WTC11 (cell line): ENCODE measurements around the gene RACK1. TPM values are rescaled to one million over a fixed set of nuclear protein-coding genes. Genes with fewer than 3 reads are reported as not detected.
A peak's percentile ranks its signal among the peaks of the same experiment; 100 is the strongest.

ENCODE experiments used
- ATAC-seq: fragments of 200-7000 bp; cut with Tn5 transposase; 2 replicates; pipeline ENCODE4 v1.10.0; 2021; ENCODE audit warnings: mild to moderate bottlenecking, moderate library complexity
- CTCF ChIA-PET: fragments of 300-600 bp; sonication (Branson Sonifier 250); formaldehyde crosslinking; loops from one replicate; lab custom pipeline; 2021; ENCODE audit warnings: antibody characterized with exemption; lab: Charles Lee
- POLR2A ChIA-PET: fragments of 350-600 bp; sonication (Branson Sonifier 250); formaldehyde crosslinking; loops from one replicate; lab custom pipeline; 2021; ENCODE audit warnings: antibody characterized with exemption; lab: Charles Lee
- DNase-seq: peaks from one replicate; pipeline ENCODE4 v3.0.0; 2021; ENCODE audit warnings: low spot score
- H3K27ac Mint-ChIP-seq: 2 replicates; pipeline ENCODE4 v1.8.0; 2021; ENCODE audit warnings: mixed read lengths
- H3K27me3 Mint-ChIP-seq: 2 replicates; pipeline ENCODE4 v1.8.0; 2021; ENCODE audit warnings: low read depth, mild to moderate bottlenecking, moderate library complexity, mixed read lengths
- H3K36me3 Mint-ChIP-seq: 2 replicates; pipeline ENCODE4 v1.8.0; 2021; ENCODE audit warnings: mixed read lengths
- H3K4me1 Mint-ChIP-seq: 2 replicates; pipeline ENCODE4 v1.8.0; 2022; ENCODE audit warnings: mixed read lengths
- H3K4me3 Mint-ChIP-seq: 2 replicates; pipeline ENCODE4 v1.8.0; 2021; ENCODE audit warnings: mild to moderate bottlenecking, moderate library complexity, mixed read lengths
- H3K9me3 Mint-ChIP-seq: 2 replicates; pipeline ENCODE4 v1.8.0; 2021; ENCODE audit warnings: mixed read lengths
- ARID4B ChIP-seq: sonication (generic); formaldehyde crosslinking; IDR thresholded peaks from 2 replicates; pipeline ENCODE4 v1.8.0; 2023; ENCODE audit warnings: missing genetic modification reagents, mild to moderate bottlenecking, borderline replicate concordance
- ELF4 ChIP-seq: sonication (generic); formaldehyde crosslinking; IDR thresholded peaks from 2 replicates; pipeline ENCODE4 v1.8.1; 2022; ENCODE audit warnings: low read depth, mild to moderate bottlenecking, moderate library complexity, missing genetic modification reagents
- EMX1 ChIP-seq: fragments of 250-450 bp; sonication (Bioruptor Pico); IDR thresholded peaks from 2 replicates; pipeline ENCODE4 v1.8.0; 2021; ENCODE audit warnings: mild to moderate bottlenecking
- FOXK1 ChIP-seq: sonication (generic); formaldehyde crosslinking; IDR thresholded peaks from 2 replicates; pipeline ENCODE4 v1.8.0; 2022; ENCODE audit warnings: mild to moderate bottlenecking, moderate library complexity, missing genetic modification reagents
- FOXP1 ChIP-seq: sonication (generic); formaldehyde crosslinking; IDR thresholded peaks from 2 replicates; pipeline ENCODE4 v1.8.0; 2022; ENCODE audit warnings: missing genetic modification reagents, mild to moderate bottlenecking, moderate library complexity, borderline replicate concordance
- FOXP4 ChIP-seq: sonication (generic); formaldehyde crosslinking; IDR thresholded peaks from 2 replicates; pipeline ENCODE4 v1.8.0; 2022; ENCODE audit warnings: mild to moderate bottlenecking, missing genetic modification reagents
- GABPB1 ChIP-seq: sonication (generic); formaldehyde crosslinking; IDR thresholded peaks from 2 replicates; pipeline ENCODE4 v1.8.1; 2023; ENCODE audit warnings: mild to moderate bottlenecking, missing genetic modification reagents
- KAT7 ChIP-seq: sonication (generic); formaldehyde crosslinking; IDR thresholded peaks from 2 replicates; pipeline ENCODE4 v1.8.1; 2023; ENCODE audit warnings: missing genetic modification reagents, mild to moderate bottlenecking, borderline replicate concordance
- MAX ChIP-seq: sonication (generic); formaldehyde crosslinking; IDR thresholded peaks from 2 replicates; pipeline ENCODE4 v1.8.0; 2022; ENCODE audit warnings: mild to moderate bottlenecking, missing genetic modification reagents
- NFYB ChIP-seq: sonication (generic); formaldehyde crosslinking; conservative IDR thresholded peaks from 2 replicates; pipeline ENCODE4 v1.8.0; 2022; ENCODE audit warnings: low read depth, missing genetic modification reagents
- PRDM15 ChIP-seq: sonication (generic); formaldehyde crosslinking; IDR thresholded peaks from 2 replicates; pipeline ENCODE4 v1.8.0; 2022; ENCODE audit warnings: missing genetic modification reagents
- SP1 ChIP-seq: sonication (generic); formaldehyde crosslinking; conservative IDR thresholded peaks from 2 replicates; pipeline ENCODE4 v1.8.1; 2022; ENCODE audit warnings: missing genetic modification reagents
- TP53 ChIP-seq: sonication (generic); formaldehyde crosslinking; IDR thresholded peaks from 2 replicates; pipeline ENCODE4 v1.8.1; 2023; ENCODE audit warnings: mild to moderate bottlenecking, missing genetic modification reagents
- ZBTB43 ChIP-seq: sonication (generic); formaldehyde crosslinking; IDR thresholded peaks from 2 replicates; pipeline ENCODE4 v1.8.1; 2023; ENCODE audit warnings: mild to moderate bottlenecking, missing genetic modification reagents
- total RNA-seq: library from RNA; stranded (reverse); gene quantifications from 3 replicates; pipeline ENCODE4 v1.2.3, GENCODE V29; 2021

Gene RACK1
- total RNA-seq, 1 experiment from 2014 or later, result 2,360 TPM

GRCh38 chr5:181281077-181281983, 37.6 kb upstream of the RACK1 start:
- Mint-ChIP-seq H3K4me3 (no peak overlapping the region), H3K36me3 (peaks cover 14% of the 10 kb centered on the region)
- ATAC-seq, result peak; percentile 87
- TF ChIP-seq GABPB1 (CRISPR knock-in tag) (no peak), SP1 (CRISPR knock-in tag) (peak; percentile 40; the same call in 1 of the 2 replicates), ELF4 (CRISPR knock-in tag) (no peak), EMX1 (CRISPR knock-in tag) (no peak), FOXP4 (0 out of 2 replicates have a peak, but pooled peaks have one; percentile 32), PRDM15 (CRISPR knock-in tag) (0 out of 2 replicates have a peak, but pooled peaks have one; percentile 9), MAX (CRISPR knock-in tag) (peak; percentile 83), KAT7 (CRISPR knock-in tag) (0 out of 2 replicates have a peak, but pooled peaks have one; percentile 39), TP53 (CRISPR knock-in tag) (0 out of 2 replicates have a peak, but pooled peaks have one; percentile 58), FOXK1 (CRISPR knock-in tag) (peak; percentile 43; the same call in 1 of the 2 replicates), NFYB (CRISPR knock-in tag) (0 out of 2 replicates have a peak, but pooled peaks have one; percentile 41), ZBTB43 (CRISPR knock-in tag) (0 out of 2 replicates have a peak, but pooled peaks have one; percentile 60), FOXP1 (CRISPR knock-in tag) (peak; percentile 34; the same call in 1 of the 2 replicates), ARID4B (CRISPR knock-in tag) (peak; percentile 36; the same call in 1 of the 2 replicates)
- TF ChIP-seq, all 79 proteins: peak for 11
- Mint-ChIP-seq H3K9me3 (no peaks in the 10 kb centered on the region), H3K27me3 (peaks cover 7% of the 10 kb centered on the region), H3K4me1 (peaks cover 10% of the 10 kb centered on the region), H3K27ac (peak overlapping the region; percentile 95)
- DNase-seq, result peak; percentile 79
- ChIA-PET CTCF (interaction anchor here (0.7 to 1.2 kb wide), 3 partner anchors 8 to 193 kb away, joined by 3 to 5 read pairs (median 4); no protein-coding TSS in a partner anchor), POLR2A (interaction anchor here (2.3 kb wide), 1 partner anchor 20 kb away, joined by 12 read pairs; the partner anchor contains the start of gene TRIM52)
